ENCODE data around the gene C10orf90.

The C10orf90 gene

GRCh38 chr10:126430512-126430911 is 240.0 kb downstream of the C10orf90 start:
- DNase-seq (ENCODE audit: low spot score), result no peak
- no peak for FAIRE-seq

GRCh38 chr10:126429275-126429674 is 241.2 kb downstream of the C10orf90 start:
- FAIRE-seq (no peak), DNase-seq (ENCODE audit: low spot score) (no peak)

- FAIRE-seq (no peak), DNase-seq (ENCODE audit: low spot score) (no peak)
Observed at GRCh38 chr10:126425489-126426065, 244.9 kb downstream of the C10orf90 start.

- DNase-seq (ENCODE audit: low spot score), result no peak
- FAIRE-seq, result no peak
Observed at GRCh38 chr10:126425032-126425431, 245.5 kb downstream of the C10orf90 start.

GRCh38 chr10:126423732-126424491 is 246.6 kb downstream of the C10orf90 start:
- FAIRE-seq (no peak), DNase-seq (ENCODE audit: low spot score) (no peak)

GRCh38 chr10:126422567-126422966 is 247.9 kb downstream of the C10orf90 start:
- no peak for DNase-seq (ENCODE audit: low spot score)
- FAIRE-seq, result no peak

GRCh38 chr10:126421756-126422256 is 248.7 kb downstream of the C10orf90 start:
- FAIRE-seq (no peak), DNase-seq (ENCODE audit: low spot score) (peak; percentile 70)

- DNase-seq (ENCODE audit: low spot score) (no peak), FAIRE-seq (no peak)
Observed at GRCh38 chr10:126420567-126421300, 249.8 kb downstream of the C10orf90 start.

GRCh38 chr10:126417220-126417825 is 253.2 kb downstream of the C10orf90 start:
- FAIRE-seq, result no peak
- no peak for DNase-seq (ENCODE audit: low spot score)

GRCh38 chr10:126409821-126410220 is 260.7 kb downstream of the C10orf90 start:
- no peak for FAIRE-seq
- DNase-seq (ENCODE audit: low spot score), result no peak

- DNase-seq (ENCODE audit: low spot score), result no peak
- no peak for FAIRE-seq
Observed at GRCh38 chr10:126408953-126409641, 261.4 kb downstream of the C10orf90 start.

- peak; percentile 27 for DNase-seq (ENCODE audit: low spot score)
- no peak for FAIRE-seq
Observed at GRCh38 chr10:126407831-126408230, 262.7 kb downstream of the C10orf90 start.

- FAIRE-seq, result no peak
- no peak for DNase-seq (ENCODE audit: low spot score)
Observed at GRCh38 chr10:126405239-126405775, 265.2 kb downstream of the C10orf90 start.

- FAIRE-seq (no peak), DNase-seq (ENCODE audit: low spot score) (no peak)
Observed at GRCh38 chr10:126402721-126403695, 267.5 kb downstream of the C10orf90 start.

GRCh38 chr10:126400641-126401040 is 269.9 kb downstream of the C10orf90 start:
- DNase-seq (ENCODE audit: low spot score), result no peak
- FAIRE-seq, result no peak

- DNase-seq (ENCODE audit: low spot score) (no peak), FAIRE-seq (no peak)
Observed at GRCh38 chr10:126398924-126399323, 271.6 kb downstream of the C10orf90 start.

- FAIRE-seq, result no peak
- no peak for DNase-seq (ENCODE audit: low spot score)
Observed at GRCh38 chr10:126398383-126398743, 272.1 kb downstream of the C10orf90 start.

GRCh38 chr10:126397640-126398382 is 272.7 kb downstream of the C10orf90 start:
- peak; percentile 84 for DNase-seq (ENCODE audit: low spot score)

GRCh38 chr10:126397156-126397555 is 273.3 kb downstream of the C10orf90 start:
- DNase-seq (ENCODE audit: low spot score), result no peak
- FAIRE-seq, result no peak

More at GRCh38 chr10:126397640-126398382, 272.7 kb downstream of the C10orf90 start:
- peak; percentile 83 for FAIRE-seq

Data from urothelium cell line (cell line).